HG03571 (cell line): ENCODE results near the gene NBEAL2.
"Not testable (repeated sequence)": the region's sequence is repeated elsewhere in the genome, so short reads cannot be mapped to it uniquely, and the experiment has no call there.

Experiments
- ATAC-seq: cut with Tn5 transposase; IDR thresholded peaks from one replicate; pipeline ENCODE4 v1.9.1; 2021; ENCODE audit not compliant: unreplicated experiment

Gene NBEAL2

DNA sequence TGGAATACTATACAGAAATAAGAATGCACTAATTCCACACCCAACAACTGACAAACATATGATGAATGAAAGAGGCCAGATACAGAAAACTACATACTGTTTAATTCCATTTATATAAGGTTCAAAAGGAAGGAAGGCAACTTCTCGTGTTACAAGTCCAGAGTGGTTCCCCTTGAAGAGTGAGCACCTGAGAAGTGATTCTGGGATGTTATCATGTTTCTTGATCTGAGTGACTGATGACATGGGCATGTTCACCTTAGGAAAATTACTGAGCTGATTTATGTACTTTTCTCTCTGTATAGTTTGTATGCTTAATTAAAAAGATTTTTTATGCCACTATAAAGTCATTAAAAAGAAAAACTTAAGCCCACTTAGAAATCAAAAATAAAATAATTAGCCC is 16.5 kb upstream of the NBEAL2 start:
- ATAC-seq: no peak

DNA sequence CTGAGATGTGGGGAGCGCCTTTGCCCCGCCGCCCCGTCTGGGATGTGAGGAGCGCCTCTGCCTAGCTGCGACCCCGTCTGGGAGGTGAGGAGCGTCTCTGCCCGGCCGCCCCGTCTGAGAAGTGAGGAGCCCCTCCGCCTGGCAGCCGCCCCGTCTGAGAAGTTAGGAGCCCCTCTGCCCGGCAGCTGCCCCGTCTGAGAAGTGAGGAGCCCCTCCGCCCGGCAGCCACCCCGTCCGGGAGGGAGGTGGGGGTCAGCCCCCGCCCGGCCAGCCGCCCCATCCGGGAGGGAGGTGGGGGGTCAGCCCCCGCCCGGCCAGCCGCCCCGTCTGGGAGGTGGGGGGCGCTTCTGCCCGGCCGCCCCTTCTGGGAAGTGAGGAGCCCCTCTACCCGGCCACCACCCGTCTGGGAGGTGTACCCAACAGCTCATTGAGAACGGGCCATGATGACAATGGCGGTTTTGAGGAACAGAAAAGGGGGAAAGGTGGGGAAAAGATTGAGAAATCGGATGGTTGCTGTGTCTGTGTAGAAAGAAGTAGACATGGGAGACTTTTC is 15.4 kb upstream of the NBEAL2 start:
- not testable (repeated sequence) for ATAC-seq

GRCh38 chr3:46965151-46965550 is 14.3 kb upstream of the NBEAL2 start:
- no peak for ATAC-seq

DNA sequence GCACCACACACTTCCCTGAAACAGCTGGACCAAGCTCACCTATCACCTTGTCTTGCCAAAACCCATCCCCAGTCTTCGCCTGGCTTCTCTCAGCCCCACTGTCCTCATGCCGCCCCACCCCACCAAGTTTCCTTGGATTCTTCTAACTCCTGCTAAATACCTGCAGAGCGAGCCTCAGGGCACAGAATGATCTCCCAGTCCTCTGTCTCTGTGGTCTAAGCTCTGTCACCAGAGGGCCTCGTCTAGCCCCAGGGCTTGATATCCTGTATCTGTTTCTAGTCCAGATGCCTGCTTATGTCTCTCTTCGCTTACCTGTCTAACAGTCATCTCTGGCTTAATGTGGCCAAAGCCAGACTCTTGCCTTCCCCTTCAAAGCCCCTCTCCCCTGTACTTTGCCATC is 12.7 kb upstream of the NBEAL2 start:
- ATAC-seq: no peak

- ATAC-seq: no peak
These were observed 10.6 kb upstream of the NBEAL2 start for GRCh38 chr3:46968783-46969428.

GRCh38 chr3:46970391-46971091 is 8.9 kb upstream of the NBEAL2 start:
- ATAC-seq: no peak

DNA sequence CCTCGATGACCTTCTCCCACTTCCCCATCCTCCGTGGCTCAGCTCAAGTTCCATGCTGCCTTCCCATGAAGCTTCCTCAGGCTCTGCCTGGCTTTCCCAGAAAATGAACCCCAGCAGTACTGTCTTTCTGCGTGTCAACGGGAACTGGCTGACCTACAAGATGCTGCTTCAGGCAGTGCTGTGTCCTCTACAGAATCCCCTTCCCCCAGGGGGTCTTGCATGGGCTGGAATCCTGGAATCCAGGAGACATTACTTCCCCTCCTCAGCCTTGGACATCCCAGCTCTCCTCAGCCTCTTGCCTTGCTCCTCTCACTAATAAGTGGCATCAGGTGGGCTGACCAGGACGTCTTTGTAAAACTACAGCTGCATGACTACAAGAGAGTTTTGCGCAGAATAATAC is 8.3 kb upstream of the NBEAL2 start:
- ATAC-seq: no peak

DNA sequence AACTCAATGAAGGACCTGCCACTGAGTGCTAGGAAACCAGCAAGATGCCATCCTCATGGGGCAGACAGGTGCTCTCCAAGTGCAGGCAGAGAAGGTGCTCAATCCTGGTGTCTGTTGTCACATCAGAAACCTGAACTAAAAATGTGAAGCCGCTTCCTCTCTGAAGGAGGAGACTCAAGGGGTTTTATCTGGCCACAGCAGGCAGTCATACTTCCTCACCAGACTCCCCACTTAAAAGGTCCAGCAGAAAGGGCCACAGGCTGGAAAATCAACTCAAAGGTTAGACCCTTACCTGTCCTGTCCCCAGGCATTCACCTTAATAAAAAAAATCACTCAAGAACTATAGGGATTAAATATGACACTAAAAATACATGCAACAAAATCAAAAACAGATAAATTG is 7.7 kb upstream of the NBEAL2 start:
- ATAC-seq: no peak

- no peak for ATAC-seq
These were observed 7.1 kb upstream of the NBEAL2 start for GRCh38 chr3:46972396-46972795.

DNA sequence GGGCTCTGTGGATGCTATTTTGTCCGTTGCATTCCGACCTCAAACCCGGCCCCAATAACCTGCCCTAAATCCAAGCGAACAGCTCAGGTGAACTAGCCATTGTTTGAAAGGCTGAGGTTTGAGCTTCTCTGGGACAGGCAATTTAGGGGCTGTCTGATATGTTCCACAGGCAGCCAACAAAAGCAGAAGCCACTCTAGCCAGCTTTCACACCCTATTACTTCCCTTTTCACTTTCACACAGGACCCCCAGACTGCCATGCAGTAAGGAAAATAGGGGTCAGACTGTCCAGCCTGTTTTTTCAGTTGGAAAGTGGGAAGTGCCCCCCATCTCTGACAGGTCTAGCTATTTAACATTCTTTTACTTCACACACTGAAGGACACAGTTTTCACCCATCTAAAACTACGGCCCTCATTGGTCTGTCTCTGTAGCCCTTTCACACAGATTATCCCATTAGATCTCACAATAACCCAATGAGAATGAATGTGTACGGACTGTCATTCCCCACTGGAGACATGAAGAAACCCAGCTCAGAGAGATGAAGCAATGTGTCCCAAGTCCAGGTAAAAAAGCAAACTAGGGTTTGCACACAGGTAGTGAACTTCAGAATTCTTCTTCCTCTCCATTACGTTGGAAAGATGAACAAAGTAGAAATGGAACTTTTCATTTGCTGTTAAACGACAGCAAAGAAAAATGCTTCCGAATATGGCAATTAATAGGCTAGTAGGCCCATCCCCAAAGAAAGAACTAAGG is 4.9 kb upstream of the NBEAL2 start:
- ATAC-seq: no peak

DNA sequence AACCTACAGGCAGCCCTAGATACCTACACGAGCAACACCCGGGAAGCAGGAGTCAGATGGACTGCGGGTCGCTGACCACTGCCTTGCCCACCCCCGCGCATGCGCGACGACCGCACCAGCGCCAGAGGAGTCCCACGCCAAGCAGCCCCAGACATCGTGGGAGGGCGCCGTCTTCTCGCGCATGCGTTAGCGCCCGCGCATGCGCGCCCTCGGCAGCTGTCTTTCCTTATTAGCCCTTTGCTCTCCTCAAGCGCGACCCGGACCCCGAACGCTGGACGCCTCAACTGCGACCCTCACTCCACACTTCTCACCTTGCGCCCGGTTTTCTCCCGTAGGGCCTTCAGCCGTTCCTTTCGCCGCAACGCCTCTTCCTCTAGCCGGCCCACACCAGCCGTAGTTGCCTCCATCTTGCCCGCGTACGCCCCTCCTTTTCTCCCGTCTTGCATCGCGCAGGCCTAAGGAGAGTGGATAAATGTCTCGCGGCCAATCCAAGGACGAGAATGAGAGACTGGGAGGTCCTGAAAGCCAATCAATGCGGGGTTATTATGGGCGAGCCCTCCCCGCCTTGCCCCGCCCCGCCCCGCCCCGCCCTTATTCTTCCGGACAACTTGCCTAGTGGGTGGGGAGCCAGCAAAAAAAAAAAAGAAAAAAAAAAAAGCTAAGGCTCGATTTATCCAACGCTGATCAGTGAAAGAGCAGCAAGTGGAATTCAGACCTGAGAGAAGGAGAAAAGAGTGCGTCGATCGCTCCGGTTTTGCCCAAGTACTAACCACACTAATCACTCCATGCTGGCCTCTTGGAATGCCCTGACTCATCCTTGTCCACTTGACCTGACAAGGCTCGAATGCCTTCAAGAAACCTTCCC is 2.9 kb upstream of the NBEAL2 start, which contains the start of gene CCDC12:
TSS of gene CCDC12 (minus strand) at position 420 of the 865 bp plus-strand sequence. CDS start at position 407, 13 bp downstream.
- ATAC-seq: peak; percentile 53

- ATAC-seq: no peak
These were observed 1.7 kb upstream of the NBEAL2 start for GRCh38 chr3:46977811-46978195.

DNA sequence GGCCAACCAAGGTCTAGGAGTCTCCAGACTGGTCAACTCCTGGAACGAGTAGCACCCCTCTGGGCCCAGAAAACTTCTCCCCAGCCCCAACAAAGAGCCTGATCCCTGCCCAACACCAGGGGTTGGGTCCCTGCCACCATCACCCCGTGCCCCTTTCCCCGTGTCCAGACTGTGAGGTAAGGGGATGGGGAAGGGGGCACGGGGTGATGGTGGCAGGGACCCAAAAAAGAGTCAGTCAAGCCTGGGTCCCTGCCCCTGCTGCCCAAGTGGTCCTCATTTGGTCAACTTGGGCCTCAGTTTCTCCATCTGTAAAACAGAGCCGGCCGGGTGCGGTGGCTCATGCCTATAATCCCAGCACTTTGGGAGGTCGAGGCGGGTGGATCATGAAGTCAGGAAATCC is 1.1 kb upstream of the NBEAL2 start:
- no peak for ATAC-seq

GRCh38 chr3:46979958-46980497 is 562 bp downstream of the NBEAL2 start:
- peak; percentile 10 for ATAC-seq

GRCh38 chr3:46981932-46982471 is 2.5 kb downstream of the NBEAL2 start:
- no peak for ATAC-seq

DNA sequence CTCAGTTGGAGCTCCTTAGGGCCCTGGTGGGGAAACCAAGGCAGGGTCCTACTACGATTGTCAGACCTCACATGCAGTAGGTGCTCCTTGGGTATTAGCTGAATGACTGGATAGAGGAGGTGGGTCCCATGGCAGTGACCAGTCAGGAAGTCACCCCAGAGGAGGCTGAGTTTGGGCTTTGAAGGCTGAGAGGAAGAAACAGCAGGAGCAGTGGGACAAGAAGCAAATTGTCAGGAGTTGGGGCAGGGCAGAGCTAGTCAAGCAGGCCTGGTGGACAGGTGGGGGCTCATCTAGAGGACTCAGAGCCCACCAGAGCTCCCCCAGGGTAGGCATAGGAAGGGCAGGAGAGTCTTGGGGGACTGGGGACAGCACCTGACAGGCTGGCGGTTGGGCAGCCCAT is 3.1 kb downstream of the NBEAL2 start:
- no peak for ATAC-seq

DNA sequence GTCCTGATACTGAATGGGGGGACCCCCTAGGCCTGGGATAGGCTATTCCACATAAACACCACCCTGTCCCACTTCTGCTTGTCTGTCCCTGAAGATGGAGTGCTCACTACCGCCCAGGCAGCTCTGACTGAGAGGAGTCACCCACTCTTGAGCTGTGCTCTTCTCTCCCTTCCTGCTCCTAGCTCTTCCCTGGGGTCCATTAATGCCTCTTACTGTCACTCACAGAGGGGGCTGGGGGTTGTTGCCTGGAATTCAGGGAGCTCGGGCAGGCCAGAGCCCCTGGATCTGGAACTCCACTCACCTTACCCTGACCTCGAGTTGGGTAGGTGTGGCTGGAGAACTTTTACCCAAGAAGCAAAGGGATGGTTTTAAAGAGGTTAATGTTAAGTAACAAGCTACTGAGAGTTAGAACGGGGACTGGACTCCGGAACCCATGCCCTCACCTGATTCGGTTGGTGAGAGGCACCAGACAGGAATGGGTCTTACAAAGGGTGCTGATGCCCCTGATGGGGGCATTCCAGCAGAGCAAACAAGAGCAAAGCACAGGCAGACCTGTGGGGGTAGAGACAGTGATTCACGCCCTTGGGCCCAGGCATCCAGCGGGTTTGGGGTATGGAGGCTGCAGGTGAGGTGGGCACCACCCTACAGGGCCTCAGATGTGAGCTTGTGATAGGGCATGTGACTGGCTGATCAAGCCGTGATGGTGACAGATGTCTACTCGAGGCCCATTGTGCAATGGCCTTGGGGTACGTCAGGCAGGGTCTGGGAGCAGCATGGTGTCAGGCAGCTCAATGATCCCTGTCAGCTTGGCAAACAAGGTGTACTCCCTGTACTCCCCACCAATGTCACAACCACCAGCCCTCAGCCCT is 5.4 kb downstream of the NBEAL2 start:
- no peak for ATAC-seq

DNA sequence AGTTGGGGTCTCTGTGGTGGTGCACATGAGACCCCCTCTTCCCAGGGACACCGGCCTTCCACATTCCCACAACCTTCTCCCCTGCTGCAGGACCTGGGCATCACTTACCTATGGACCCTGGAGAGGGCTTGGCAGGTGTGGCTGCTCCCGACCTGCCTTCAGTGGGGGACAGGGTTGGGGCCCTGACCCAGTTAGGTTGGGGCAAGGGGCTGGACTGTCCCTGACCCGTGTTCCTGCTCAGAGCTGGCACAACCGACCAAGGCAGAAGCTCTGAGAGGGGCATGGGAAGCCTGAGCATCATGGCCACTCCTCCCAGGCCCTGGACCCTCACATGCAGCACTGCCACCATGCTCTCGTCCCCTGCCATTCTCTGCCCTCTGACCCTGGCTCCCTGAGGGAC is 6.1 kb downstream of the NBEAL2 start:
- no peak for ATAC-seq

GRCh38 chr3:46986055-46986730 is 6.7 kb downstream of the NBEAL2 start:
- no peak for ATAC-seq
